HG03103 (cell line): Measurements from ENCODE around the gene SESN2.

Source experiments
- ATAC-seq: cut with Tn5 transposase; IDR thresholded peaks from one replicate; pipeline ENCODE4 v1.9.1; 2021; ENCODE audit warnings: low read depth; ENCODE audit not compliant: unreplicated experiment

The SESN2 gene

GRCh38 chr1:28249013-28249865 lies 10.1 kb upstream of the SESN2 start:
- ATAC-seq: no peak

GRCh38 chr1:28249866-28250295 lies 9.4 kb upstream of the SESN2 start:
- no peak for ATAC-seq

GRCh38 chr1:28256197-28256827 lies 3.0 kb upstream of the SESN2 start:
- no peak for ATAC-seq

- ATAC-seq: no peak
Observed at GRCh38 chr1:28257736-28258135, 1.6 kb upstream of the SESN2 start.

- no peak for ATAC-seq
Observed at GRCh38 chr1:28258628-28259251, 578 bp upstream of the SESN2 start.

GRCh38 chr1:28259934-28260802 lies 850 bp downstream of the SESN2 start:
- ATAC-seq: no peak

GRCh38 chr1:28260803-28261174 lies 1.5 kb downstream of the SESN2 start:
- no peak for ATAC-seq

- no peak for ATAC-seq
Observed at GRCh38 chr1:28264897-28265296, 5.6 kb downstream of the SESN2 start.

GRCh38 chr1:28265577-28265976 lies 6.3 kb downstream of the SESN2 start:
- no peak for ATAC-seq

GRCh38 chr1:28266920-28267322 lies 7.6 kb downstream of the SESN2 start:
- ATAC-seq: no peak

GRCh38 chr1:28267633-28268032 lies 8.3 kb downstream of the SESN2 start:
- ATAC-seq: no peak

GRCh38 chr1:28269529-28269928 lies 10.2 kb downstream of the SESN2 start:
- no peak for ATAC-seq

GRCh38 chr1:28272215-28272852 lies 13.0 kb downstream of the SESN2 start:
- no peak for ATAC-seq

- no peak for ATAC-seq
Observed at GRCh38 chr1:28273216-28273860, 14.0 kb downstream of the SESN2 start.

GRCh38 chr1:28278763-28279162 lies 19.4 kb downstream of the SESN2 start:
- no peak for ATAC-seq

- ATAC-seq: no peak
Observed at GRCh38 chr1:28279721-28280120, 20.4 kb downstream of the SESN2 start.

- ATAC-seq: no peak
Observed at GRCh38 chr1:28280501-28280900, 21.2 kb downstream of the SESN2 start.

- ATAC-seq: no peak
Observed at GRCh38 chr1:28280977-28281381, 21.7 kb downstream of the SESN2 start.

- ATAC-seq: no peak
Observed at GRCh38 chr1:28281608-28282425, 22.5 kb downstream of the SESN2 start.
